ENCODE data around the gene STX18.
"Not testable (repeated sequence)": the region's sequence is repeated elsewhere in the genome, so short reads cannot be mapped to it uniquely, and the experiment has no call there.

STX18 gene

DNA sequence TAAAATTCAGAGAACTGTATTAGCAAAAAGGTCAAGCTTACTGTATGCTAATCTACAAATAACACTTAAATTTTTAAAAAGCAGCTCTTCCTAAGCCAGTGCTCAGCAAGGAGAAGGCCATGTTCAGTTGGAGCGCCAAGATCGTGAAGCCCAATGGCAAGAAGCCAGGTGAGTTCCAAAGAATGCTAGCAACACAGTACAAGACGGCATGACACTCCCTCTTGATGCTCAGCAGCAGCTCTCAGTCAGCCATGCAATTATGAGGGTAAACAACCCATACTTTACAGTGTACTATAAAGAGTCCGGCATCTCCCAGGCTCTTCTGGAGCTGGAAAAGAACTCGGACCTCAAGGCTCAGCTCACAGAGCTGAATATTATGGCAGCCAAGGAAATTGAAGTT lies 34.9 kb downstream of the STX18 start:
- no peak for DNase-seq

GRCh38 chr4:4505211-4505610 lies 36.6 kb downstream of the STX18 start:
- DNase-seq, result not testable (repeated sequence)

DNA sequence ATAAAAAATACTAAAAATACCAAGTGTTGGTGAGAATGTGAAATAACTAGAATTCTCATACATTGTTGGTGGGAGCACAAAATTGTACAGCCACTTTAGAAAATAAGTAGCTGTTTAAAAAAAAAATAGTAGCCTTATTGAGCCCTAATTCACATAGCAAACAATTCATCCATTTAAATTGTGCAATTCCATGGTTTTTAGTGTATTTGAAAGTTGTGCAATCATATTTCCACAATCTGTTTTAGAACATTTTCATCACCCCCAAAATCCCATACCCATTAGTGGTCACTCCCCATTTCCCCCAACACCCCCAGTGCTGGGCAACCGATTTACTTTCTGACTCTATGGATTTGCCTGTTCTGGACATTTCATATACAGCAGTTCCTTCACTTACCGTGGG lies 37.1 kb downstream of the STX18 start:
- no peak for DNase-seq

GRCh38 chr4:4502694-4503311 lies 39.0 kb downstream of the STX18 start:
- DNase-seq, result peak; percentile 30

DNA sequence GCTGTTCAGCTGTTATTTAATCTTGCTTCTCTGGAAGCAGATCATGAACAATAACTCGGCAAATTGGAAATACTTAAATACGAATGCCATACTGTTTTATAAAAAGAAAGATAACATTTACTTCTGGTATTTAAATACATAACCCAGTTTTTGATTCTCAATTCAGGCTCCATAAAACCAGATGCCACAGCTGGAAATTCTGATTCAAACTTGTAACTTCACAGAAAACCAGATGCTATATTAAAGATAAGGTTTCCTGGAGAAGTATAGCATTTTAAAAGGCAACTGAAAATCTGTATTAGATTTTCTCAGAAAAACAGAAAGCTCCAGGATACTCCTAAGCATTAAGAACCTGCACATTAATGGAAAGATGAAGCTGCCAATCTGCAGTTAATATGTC lies 40.2 kb downstream of the STX18 start:
- no peak for DNase-seq

- no peak for DNase-seq
These were observed 42.3 kb downstream of the STX18 start for GRCh38 chr4:4499438-4500123.

- DNase-seq, result no peak
These were observed 45.1 kb downstream of the STX18 start for GRCh38 chr4:4496592-4497372.

GRCh38 chr4:4494882-4495281 lies 47.0 kb downstream of the STX18 start:
- DNase-seq, result no peak

DNA sequence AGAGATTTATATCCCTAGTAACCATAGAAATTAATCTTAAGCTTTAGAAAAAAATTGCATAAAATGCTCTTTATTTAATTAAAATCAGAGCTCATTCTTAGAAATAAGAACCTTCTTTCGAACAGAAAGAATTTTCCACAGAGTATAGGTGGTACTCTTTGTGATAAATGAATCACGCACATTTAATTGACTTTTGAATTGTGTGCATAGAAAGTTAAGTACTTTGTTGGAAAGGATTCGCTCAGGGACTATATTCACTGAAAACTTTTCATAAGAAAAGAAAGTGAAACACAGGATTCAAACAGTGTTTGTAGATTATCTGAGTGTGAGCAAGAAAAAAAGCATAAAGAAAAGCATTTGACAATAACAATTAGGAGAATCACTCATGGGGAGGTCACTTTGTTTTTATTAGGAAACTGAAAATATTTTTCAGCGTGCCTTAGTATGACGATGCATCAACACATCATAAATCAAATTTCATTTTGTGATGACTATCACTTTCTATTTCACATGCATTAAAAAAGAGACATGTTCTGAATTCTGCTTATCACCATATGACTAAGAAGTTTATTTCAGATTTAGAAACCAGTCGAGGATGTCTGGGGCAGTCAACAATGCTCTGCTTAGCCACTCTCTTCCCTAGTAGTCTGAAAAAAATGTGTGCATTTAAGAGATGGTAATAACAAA lies 49.5 kb downstream of the STX18 start:
- DNase-seq, result no peak

GRCh38 chr4:4491396-4491893 lies 50.4 kb downstream of the STX18 start:
- DNase-seq, result no peak

DNA sequence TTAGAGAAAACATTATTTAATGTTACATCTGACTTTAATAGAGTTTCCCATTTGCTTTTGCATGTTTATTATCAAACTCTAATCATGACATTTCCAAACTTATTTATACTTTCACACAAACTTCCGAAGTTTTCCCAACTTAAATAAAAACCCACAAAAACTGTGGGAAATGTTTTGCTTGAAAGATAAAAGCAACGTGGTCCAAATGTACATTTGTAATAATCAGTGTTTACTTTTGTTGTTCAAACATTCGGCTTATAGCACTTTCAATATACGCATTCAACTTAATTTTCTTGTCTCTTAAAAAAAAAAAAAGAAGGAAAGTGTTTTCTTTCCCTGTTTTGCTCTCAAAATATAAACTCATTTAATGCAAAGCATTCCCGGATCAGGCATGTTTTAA lies 51.0 kb downstream of the STX18 start:
- DNase-seq, result no peak

- DNase-seq, result no peak
These were observed 51.8 kb downstream of the STX18 start for GRCh38 chr4:4490041-4490440.

DNA sequence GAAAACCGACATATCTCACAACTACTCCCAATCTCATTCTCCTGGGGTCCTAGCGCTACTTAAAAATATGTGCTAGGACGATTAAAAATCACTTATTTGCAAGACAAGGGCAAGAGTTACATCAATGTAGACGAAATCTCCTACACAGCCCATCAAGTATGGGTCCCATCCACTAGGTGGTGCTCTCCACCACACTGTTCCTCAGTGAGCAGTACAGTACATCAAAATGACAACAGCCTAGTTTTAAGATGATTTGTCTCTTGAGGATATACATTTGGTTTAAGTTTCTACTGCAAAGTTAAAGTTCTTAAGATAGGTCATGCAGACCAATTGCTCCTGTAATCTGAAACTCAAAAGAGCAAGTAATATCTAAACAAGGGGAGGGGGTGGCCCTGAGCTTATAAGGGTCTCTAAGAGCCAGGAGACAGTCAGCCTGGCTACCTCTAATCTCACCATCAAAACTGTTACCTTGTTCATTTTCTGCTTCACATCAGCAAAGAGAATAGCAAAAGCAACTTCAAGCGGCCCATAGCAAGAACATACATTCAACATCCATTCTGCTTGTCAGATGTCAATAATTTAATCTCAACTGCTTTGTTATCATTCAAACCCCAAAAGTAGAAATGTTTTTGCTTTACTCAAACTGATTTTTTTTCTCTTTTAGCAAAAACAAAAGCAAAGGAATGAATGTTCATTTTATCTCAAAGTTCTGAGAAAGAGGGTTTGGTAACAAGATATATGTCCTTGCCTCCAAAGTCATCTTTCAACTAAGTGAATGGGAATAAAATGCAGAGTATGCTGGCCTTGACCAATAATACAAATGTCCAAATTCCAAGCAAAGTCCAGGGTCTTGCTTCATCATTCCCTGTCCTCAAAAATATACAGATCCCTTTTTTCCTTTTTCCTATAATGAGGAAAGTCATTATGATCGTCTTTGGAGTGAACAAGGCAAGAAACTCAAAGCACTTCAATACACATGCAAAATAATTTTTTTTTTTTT lies 53.1 kb downstream of the STX18 start:
- peak; percentile 78 for DNase-seq

DNA sequence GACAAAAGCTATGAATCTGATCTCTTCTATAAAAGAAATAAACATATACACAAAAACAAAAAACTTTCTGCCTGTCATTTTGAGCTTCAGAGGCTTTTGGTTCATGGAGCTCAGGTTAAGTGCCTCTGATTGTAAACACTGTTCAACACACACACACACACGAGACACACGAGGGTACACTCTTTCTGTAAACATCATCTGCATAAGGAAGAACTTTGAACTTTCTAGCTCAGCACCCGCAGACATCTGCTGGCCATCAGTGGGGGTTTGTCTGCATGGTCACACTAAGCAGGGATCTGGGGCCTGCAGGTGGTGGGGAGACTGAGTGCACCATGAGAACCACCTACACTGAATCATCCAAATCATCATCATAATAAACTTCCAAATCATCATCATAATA lies 54.9 kb downstream of the STX18 start:
- DNase-seq, result no peak

- no peak for DNase-seq
These were observed 56.0 kb downstream of the STX18 start for GRCh38 chr4:4485806-4486205.

- DNase-seq, result no peak
These were observed 60.4 kb downstream of the STX18 start for GRCh38 chr4:4481399-4481994.

DNA sequence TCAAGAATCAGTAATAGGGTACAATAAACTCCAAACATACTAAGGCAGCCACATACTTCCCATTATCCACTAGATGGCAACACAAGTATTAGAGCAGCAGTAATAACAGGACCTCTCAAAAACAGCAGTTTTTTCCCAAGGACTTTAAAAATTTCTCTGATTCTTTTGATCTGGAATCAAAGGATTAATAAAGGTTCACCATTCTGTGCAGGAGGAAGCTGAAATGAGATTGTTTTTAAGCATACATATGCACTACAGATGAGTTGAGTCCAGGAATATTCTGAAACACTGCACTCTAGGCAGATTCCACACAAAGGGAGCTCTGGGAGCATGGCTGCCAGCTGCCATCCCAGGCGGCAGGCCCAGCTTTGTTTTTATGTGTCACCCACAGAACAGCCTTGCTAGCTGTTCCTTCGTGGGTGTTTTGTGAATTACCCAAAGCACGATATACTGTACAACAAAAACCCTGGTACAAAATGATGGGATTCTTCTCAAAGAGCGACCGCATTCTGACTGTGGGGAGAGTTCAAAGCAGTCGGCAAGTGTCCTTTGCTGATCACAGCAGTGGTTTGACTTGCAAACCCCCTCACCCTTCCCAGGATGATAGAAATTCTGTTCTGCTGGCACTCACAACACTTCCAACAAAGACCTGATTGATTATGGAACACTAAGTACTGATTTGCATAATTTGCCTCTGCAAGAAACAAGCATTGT lies 61.0 kb downstream of the STX18 start:
- no peak for DNase-seq

DNA sequence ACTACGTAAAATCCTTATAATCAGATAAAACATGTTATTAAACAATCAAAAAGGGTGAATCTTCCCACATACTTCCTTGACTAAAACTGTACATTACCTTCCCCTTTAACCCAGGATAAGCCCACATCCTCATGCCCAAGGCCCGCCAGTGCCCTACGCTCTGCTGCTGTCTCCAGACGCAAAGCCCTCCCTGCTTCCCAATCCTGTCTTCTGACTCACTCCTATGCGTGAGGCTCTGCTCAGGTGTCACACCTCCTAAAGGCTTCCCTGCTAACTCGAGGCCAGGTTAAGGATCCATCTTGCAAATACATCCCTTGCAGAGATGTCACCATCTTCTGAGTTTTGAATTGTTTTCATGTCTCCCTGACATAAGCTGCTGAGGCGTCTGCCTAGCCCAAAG lies 61.6 kb downstream of the STX18 start:
- DNase-seq, result no peak

- DNase-seq, result no peak
These were observed 62.5 kb downstream of the STX18 start for GRCh38 chr4:4479366-4479765.

DNA sequence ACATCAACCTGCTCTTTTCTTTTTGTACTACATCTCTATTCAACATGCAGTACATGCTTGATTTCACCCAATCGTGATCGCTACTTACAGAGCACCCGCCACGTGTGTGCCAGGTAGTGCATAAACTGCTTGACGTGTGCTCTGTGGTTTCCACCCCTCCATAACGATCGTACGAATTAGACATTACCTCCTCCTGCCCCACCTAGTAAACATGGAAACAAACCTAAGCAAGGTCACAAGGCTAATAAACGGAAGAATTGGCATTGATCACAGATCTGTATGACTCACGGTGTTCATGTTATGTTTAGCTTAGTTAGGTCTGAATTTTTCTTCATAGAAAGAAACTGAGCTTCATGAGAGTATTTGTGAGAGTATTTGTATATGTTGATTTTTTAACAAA lies 64.1 kb downstream of the STX18 start:
- no peak for DNase-seq

- no peak for DNase-seq
These were observed 64.5 kb downstream of the STX18 start for GRCh38 chr4:4477391-4477790.

All from stimulated activated CD4-positive, alpha-beta T cell treated with anti-CD3 and anti-CD28 coated beads, Interleukin-4, amount 100 ng/mL, for 24 hours (primary cell).